Neural cell (in vitro differentiated cells): Measurements from ENCODE around the gene PGM3. TPM values are rescaled to one million over a fixed set of nuclear protein-coding genes. Genes with fewer than 3 reads are reported as not detected.

Experiments used
- H2AFZ ChIP-seq: fragments of 200-600, 300-800 bp; sonication (generic), shearing (Covaris generic); 2 replicates; pipeline ENCODE4 v1.6.0; 2014; ENCODE audit warnings: low read depth, mild to moderate bottlenecking, antibody characterized with exemption, low read length, moderate library complexity
- H3F3A ChIP-seq: fragments of 200-600 bp; shearing (Covaris generic); 2 replicates; pipeline ENCODE4 v1.6.1; 2016; ENCODE audit warnings: mild to moderate bottlenecking, moderate library complexity, mixed read lengths, antibody characterized with exemption, low read length; ENCODE audit not compliant: insufficient read depth, poor library complexity, severe bottlenecking
- H3K27ac ChIP-seq: fragments of 200-600, 300-800 bp; sonication (generic), shearing (Covaris generic); 2 replicates; pipeline ENCODE4 v1.5.1; 2014; ENCODE audit warnings: mild to moderate bottlenecking, low read length, moderate library complexity
- H3K27me3 ChIP-seq: fragments of 300-800, 200-600 bp; sonication (generic), shearing (Covaris generic); 2 replicates; pipeline ENCODE4 v1.6.0; 2014; ENCODE audit warnings: mild to moderate bottlenecking, low read depth, low read length, moderate library complexity; ENCODE audit not compliant: insufficient read depth
- H3K36me3 ChIP-seq: fragments of 300-800, 200-600 bp; sonication (generic), shearing (Covaris generic); 2 replicates; pipeline ENCODE4 v1.5.1; 2014; ENCODE audit warnings: mild to moderate bottlenecking, antibody characterized with exemption, low read length, moderate library complexity; ENCODE audit not compliant: insufficient read depth
- H3K4me2 ChIP-seq: fragments of 300-800, 200-600 bp; sonication (generic), shearing (Covaris generic); 2 replicates; pipeline ENCODE4 v1.6.0; 2014; ENCODE audit warnings: mild to moderate bottlenecking, low read length
- H3K4me3 ChIP-seq: fragments of 300-800, 200-600 bp; sonication (generic), shearing (Covaris generic); 2 replicates; pipeline ENCODE4 v1.5.1; 2014; ENCODE audit warnings: mild to moderate bottlenecking, low read length, moderate library complexity
- H3K79me2 ChIP-seq: fragments of 200-600 bp; shearing (Covaris generic); replicated peaks from 2 replicates; pipeline ENCODE4 v1.6.0; 2014; ENCODE audit warnings: mild to moderate bottlenecking, low read length, moderate library complexity; ENCODE audit not compliant: insufficient read depth
- H3K9ac ChIP-seq: fragments of 300-800, 200-600 bp; sonication (generic), shearing (Covaris generic); 2 replicates; pipeline ENCODE4 v1.6.1; 2016; ENCODE audit warnings: mild to moderate bottlenecking, low read length, mixed read lengths
- H3K9me2 ChIP-seq: fragments of 200-600 bp; shearing (Covaris generic); 2 replicates; pipeline ENCODE4 v1.6.1; 2016; ENCODE audit warnings: mild to moderate bottlenecking, low read length, mixed read lengths; ENCODE audit not compliant: insufficient read depth
- H3K9me3 ChIP-seq: fragments of 200-600, 300-800 bp; sonication (generic), shearing (Covaris generic); 2 replicates; pipeline ENCODE4 v1.6.1; 2016; ENCODE audit warnings: mild to moderate bottlenecking, mixed run types, low read length, moderate library complexity, mixed read lengths
- H4K20me1 ChIP-seq: fragments of 200-600 bp; shearing (Covaris generic); 2 replicates; pipeline ENCODE4 v1.6.1; 2016; ENCODE audit warnings: mild to moderate bottlenecking, mixed run types; ENCODE audit not compliant: insufficient read depth
- EP300 ChIP-seq: fragments of 450-650 bp; conservative IDR thresholded peaks from 2 replicates; pipeline ENCODE4 v1.6.1; 2014; ENCODE audit warnings: antibody characterized with exemption, mild to moderate bottlenecking, moderate library complexity; ENCODE audit not compliant: poor library complexity, severe bottlenecking
- EZH2 ChIP-seq: fragments of 200-600, 300-800 bp; shearing (Covaris generic), sonication (generic); IDR thresholded peaks from 2 replicates; pipeline ENCODE4 v1.6.1; 2014; ENCODE audit warnings: antibody characterized with exemption, low read length, borderline replicate concordance, mild to moderate bottlenecking; ENCODE audit not compliant: insufficient read depth, poor library complexity, severe bottlenecking
- MXI1 ChIP-seq: fragments of 450-650 bp; conservative IDR thresholded peaks from 2 replicates; pipeline ENCODE4 v1.6.1; 2014; ENCODE audit warnings: antibody characterized with exemption, mild to moderate bottlenecking; ENCODE audit not compliant: poor library complexity, severe bottlenecking
- POLR2AphosphoS5 ChIP-seq: IDR thresholded peaks from 2 replicates; pipeline ENCODE4 v1.6.1; 2012
- RAD21 ChIP-seq: fragments of 450-650 bp; conservative IDR thresholded peaks from 2 replicates; pipeline ENCODE4 v1.6.1; 2014; ENCODE audit warnings: antibody characterized with exemption, mild to moderate bottlenecking, moderate library complexity
- SMC3 ChIP-seq: fragments of 450-650 bp; conservative IDR thresholded peaks from 2 replicates; pipeline ENCODE4 v1.6.1; 2014; ENCODE audit warnings: antibody characterized with exemption, mild to moderate bottlenecking, moderate library complexity; ENCODE audit not compliant: poor library complexity
- TAF1 ChIP-seq: IDR thresholded peaks from 2 replicates; pipeline ENCODE4 v1.6.1; 2012; ENCODE audit warnings: low read depth
- polyA plus RNA-seq: library from polyadenylated mRNA; depleted of rRNA; stranded (reverse); fragments of >200 nt; gene quantifications from 2 replicates; pipeline ENCODE4 v1.2.3, GENCODE V29; 2014
- TF ChIP-seq, protein P1 (sequence below): fragments of 450-650 bp; IDR thresholded peaks from 2 replicates; pipeline ENCODE4 v1.5.1; 2014; ENCODE audit warnings: antibody characterized with exemption, mild to moderate bottlenecking, moderate library complexity; ENCODE audit not compliant: poor library complexity, severe bottlenecking
- TF ChIP-seq, protein P2 (sequence below): IDR thresholded peaks from 2 replicates; pipeline ENCODE4 v1.6.1; 2012; ENCODE audit warnings: borderline replicate concordance

PGM3 gene
- polyA plus RNA-seq, 1 donor from 2014 or later, result 198 TPM

DNA sequence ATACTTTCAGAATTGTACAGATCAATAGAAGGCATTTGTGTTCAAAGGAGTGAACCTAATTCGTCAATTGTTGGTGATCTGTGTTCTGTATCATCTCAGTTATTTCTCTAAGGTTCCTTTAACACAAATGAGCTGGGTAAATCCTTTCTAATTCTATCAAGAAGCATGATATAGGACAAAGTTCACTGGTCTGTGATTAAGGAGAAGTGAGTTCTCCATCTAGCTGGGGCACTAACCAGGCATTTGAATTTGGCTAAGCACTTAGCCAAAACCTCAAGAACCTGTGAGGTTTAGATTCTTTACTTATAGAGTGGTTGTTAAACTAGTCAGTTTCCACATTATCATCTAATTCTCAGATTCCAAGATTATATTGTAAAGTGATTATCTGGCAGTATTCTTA lies 75.3 kb downstream of the PGM3 start:
- Histone ChIP-seq H3K27me3 (no peaks in the 10 kb centered on the region), H3K79me2 (no peaks in the 10 kb centered on the region), H4K20me1 (no peaks in the 10 kb centered on the region), H3K4me2 (no peak overlapping the region), H3K4me3 (no peak overlapping the region), H3K9ac (no peak overlapping the region), H3K9me2 (no peaks in the 10 kb centered on the region), H3K9me3 (no peaks in the 10 kb centered on the region), H2AFZ (no peak overlapping the region), H3F3A (no peaks in the 10 kb centered on the region), H3K36me3 (peaks cover 3% of the 10 kb centered on the region), H3K27ac (no peak overlapping the region)
- no peak for TF ChIP-seq POLR2AphosphoS5
- TF ChIP-seq RAD21, result no peak
- no peak for TF ChIP-seq EP300
- no peak for TF ChIP-seq EZH2
- no peak for TF ChIP-seq MXI1
- TF ChIP-seq, protein P1, sequence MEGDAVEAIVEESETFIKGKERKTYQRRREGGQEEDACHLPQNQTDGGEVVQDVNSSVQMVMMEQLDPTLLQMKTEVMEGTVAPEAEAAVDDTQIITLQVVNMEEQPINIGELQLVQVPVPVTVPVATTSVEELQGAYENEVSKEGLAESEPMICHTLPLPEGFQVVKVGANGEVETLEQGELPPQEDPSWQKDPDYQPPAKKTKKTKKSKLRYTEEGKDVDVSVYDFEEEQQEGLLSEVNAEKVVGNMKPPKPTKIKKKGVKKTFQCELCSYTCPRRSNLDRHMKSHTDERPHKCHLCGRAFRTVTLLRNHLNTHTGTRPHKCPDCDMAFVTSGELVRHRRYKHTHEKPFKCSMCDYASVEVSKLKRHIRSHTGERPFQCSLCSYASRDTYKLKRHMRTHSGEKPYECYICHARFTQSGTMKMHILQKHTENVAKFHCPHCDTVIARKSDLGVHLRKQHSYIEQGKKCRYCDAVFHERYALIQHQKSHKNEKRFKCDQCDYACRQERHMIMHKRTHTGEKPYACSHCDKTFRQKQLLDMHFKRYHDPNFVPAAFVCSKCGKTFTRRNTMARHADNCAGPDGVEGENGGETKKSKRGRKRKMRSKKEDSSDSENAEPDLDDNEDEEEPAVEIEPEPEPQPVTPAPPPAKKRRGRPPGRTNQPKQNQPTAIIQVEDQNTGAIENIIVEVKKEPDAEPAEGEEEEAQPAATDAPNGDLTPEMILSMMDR, result no peak
- TF ChIP-seq SMC3, result no peak
- no peak for TF ChIP-seq TAF1
- TF ChIP-seq, protein P2, sequence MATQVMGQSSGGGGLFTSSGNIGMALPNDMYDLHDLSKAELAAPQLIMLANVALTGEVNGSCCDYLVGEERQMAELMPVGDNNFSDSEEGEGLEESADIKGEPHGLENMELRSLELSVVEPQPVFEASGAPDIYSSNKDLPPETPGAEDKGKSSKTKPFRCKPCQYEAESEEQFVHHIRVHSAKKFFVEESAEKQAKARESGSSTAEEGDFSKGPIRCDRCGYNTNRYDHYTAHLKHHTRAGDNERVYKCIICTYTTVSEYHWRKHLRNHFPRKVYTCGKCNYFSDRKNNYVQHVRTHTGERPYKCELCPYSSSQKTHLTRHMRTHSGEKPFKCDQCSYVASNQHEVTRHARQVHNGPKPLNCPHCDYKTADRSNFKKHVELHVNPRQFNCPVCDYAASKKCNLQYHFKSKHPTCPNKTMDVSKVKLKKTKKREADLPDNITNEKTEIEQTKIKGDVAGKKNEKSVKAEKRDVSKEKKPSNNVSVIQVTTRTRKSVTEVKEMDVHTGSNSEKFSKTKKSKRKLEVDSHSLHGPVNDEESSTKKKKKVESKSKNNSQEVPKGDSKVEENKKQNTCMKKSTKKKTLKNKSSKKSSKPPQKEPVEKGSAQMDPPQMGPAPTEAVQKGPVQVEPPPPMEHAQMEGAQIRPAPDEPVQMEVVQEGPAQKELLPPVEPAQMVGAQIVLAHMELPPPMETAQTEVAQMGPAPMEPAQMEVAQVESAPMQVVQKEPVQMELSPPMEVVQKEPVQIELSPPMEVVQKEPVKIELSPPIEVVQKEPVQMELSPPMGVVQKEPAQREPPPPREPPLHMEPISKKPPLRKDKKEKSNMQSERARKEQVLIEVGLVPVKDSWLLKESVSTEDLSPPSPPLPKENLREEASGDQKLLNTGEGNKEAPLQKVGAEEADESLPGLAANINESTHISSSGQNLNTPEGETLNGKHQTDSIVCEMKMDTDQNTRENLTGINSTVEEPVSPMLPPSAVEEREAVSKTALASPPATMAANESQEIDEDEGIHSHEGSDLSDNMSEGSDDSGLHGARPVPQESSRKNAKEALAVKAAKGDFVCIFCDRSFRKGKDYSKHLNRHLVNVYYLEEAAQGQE, result no peak

Other genes starting within 250 kb of the PGM3 start
- 11.6 and 13.7 TPM in 2 replicates for gene UBE3D, start 127.4 kb downstream of the PGM3 start, polyA plus RNA-seq
- gene DOP1A, start 125.6 kb downstream of the PGM3 start, polyA plus RNA-seq, result 97.6 and 100 TPM in 2 replicates
- 6.3 and 6.6 TPM in 2 replicates for gene RWDD2A, start 92 bp upstream of the PGM3 start, polyA plus RNA-seq
- 0.09 TPM in 1 of 2 replicates, not detected in the other for gene ME1, start 237.8 kb upstream of the PGM3 start, polyA plus RNA-seq